Renal cortex interstitium (tissue), 15 donors: Measurements from ENCODE around the gene CYP20A1. TPM values are rescaled to one million over a fixed set of nuclear protein-coding genes. Genes with fewer than 3 reads are reported as not detected.
"Not testable (repeated sequence)": the region's sequence is repeated elsewhere in the genome, so short reads cannot be mapped to it uniquely, and the experiment has no call there.

ENCODE experiments used
- DNase-seq, 11 donors: peaks; one replicate each; pipeline ENCODE4 v3.0.0-alpha.2; 2013; ENCODE audit warnings: low read depth in 9 of 11, low spot score in 4 of 11; ENCODE audit errors: extremely low read depth in 1 of 11
- long read RNA-seq, 16 experiments: transcript quantifications; one replicate each; lab custom pipeline, GENCODE V29; 2026
- polyA plus RNA-seq, 3 donors: library from polyadenylated mRNA; unstranded; fragments of 120-200 nt; gene quantifications; one replicate each; pipeline ENCODE4 v1.2.1, GENCODE V29; 2013; ENCODE audit not compliant: insufficient read length in 3 of 3

The CYP20A1 gene, protein sequence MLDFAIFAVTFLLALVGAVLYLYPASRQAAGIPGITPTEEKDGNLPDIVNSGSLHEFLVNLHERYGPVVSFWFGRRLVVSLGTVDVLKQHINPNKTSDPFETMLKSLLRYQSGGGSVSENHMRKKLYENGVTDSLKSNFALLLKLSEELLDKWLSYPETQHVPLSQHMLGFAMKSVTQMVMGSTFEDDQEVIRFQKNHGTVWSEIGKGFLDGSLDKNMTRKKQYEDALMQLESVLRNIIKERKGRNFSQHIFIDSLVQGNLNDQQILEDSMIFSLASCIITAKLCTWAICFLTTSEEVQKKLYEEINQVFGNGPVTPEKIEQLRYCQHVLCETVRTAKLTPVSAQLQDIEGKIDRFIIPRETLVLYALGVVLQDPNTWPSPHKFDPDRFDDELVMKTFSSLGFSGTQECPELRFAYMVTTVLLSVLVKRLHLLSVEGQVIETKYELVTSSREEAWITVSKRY
- 10 to 100 TPM; 19.5 to 21.9 (median 19.9) TPM for polyA plus RNA-seq
- long read RNA-seq, donor 1, partial matches to known transcripts, result 0 of 1 reads
- long read RNA-seq, donor 1, other reads (novel, unspliced or antisense), result 0 of 1 reads
- long read RNA-seq, donor 2, partial matches to known transcripts, result 7 of 9 reads
- long read RNA-seq, donor 2, other reads (novel, unspliced or antisense), result 0 of 9 reads
- long read RNA-seq, donor 3, partial matches to known transcripts, result 0 of 3 reads
- long read RNA-seq, donor 3, other reads (novel, unspliced or antisense), result 0 of 3 reads
- long read RNA-seq, donor 4, partial matches to known transcripts, result 0 of 1 reads
- long read RNA-seq, donor 4, other reads (novel, unspliced or antisense), result 0 of 1 reads
- long read RNA-seq, donor 5, result 0 reads
- long read RNA-seq, donor 6, partial matches to known transcripts, result 0 of 1 reads
- long read RNA-seq, donor 6, other reads (novel, unspliced or antisense), result 0 of 1 reads
- long read RNA-seq, donor 7, partial matches to known transcripts, result 0 of 2 reads
- long read RNA-seq, donor 7, other reads (novel, unspliced or antisense), result 0 of 2 reads
- long read RNA-seq, donor 8, partial matches to known transcripts, result 5 of 12 reads
- long read RNA-seq, donor 8, other reads (novel, unspliced or antisense), result 0 of 12 reads
- long read RNA-seq, donor 9, result 0 reads
- long read RNA-seq, donor 10, partial matches to known transcripts, result 0 of 2 reads
- long read RNA-seq, donor 10, other reads (novel, unspliced or antisense), result 0 of 2 reads
- long read RNA-seq, donor 11, partial matches to known transcripts, result 0 of 2 reads
- long read RNA-seq, donor 11, other reads (novel, unspliced or antisense), result 0 of 2 reads
- long read RNA-seq, donor 12, partial matches to known transcripts, result 0 of 1 reads
- long read RNA-seq, donor 12, other reads (novel, unspliced or antisense), result 0 of 1 reads
- long read RNA-seq, donor 13, partial matches to known transcripts, result 16 of 21 reads
- long read RNA-seq, donor 13, other reads (novel, unspliced or antisense), result 0 of 21 reads
- long read RNA-seq, donor 14, partial matches to known transcripts, result 0 of 2 reads
- long read RNA-seq, donor 14, other reads (novel, unspliced or antisense), result 0 of 2 reads
- long read RNA-seq, donor 15, partial matches to known transcripts, result 0 of 1 reads
- long read RNA-seq, donor 15, other reads (novel, unspliced or antisense), result 0 of 1 reads
- long read RNA-seq, donor 16, partial matches to known transcripts, result 40 of 41 reads
- long read RNA-seq, donor 16, other reads (novel, unspliced or antisense), result 0 of 41 reads

DNA sequence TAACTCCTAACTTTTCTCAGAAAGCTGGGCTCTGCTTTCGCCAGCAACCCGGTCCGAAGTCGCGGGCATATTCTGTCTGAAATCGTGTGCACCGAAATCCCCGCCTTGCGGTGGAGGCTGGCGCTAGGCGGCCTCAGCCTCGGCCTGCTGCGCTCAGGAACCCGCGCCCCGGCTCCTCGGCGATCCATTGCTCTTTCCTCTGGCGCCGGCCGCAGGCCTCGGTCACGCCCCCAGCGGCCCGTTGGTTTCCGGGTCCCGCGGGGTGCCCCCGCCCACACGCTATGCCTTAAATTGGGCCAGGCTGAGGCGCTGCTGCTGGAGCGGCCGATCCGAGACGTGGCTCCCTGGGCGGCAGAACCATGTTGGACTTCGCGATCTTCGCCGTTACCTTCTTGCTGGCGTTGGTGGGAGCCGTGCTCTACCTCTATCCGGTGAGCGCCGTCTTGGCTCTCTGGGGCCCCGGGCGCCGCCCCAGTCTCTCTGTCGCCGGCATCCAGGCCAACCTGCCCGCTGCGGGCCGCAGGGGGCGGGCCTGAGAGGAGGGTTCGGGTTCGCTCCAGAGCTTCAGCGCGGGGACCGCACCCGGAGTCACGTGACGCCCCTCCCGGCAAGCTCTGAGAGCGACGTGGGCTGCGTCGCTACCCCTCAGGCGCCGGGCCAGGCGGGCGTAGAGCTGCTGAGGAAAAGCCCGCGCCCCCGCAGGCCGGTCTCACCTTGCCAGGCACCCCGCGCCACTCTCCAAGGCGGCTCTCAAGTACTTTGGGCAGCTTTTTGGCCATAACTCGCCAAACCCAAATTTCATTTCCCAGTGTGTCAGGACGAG lies at the start of gene CYP20A1:
Gene CYP20A1, plus strand, starts transcription at position 315 of the 823 bp plus-strand sequence. Its CDS starts 45 bp downstream, at position 360.
- peak; percentile 84 to 96 (median 93) for DNase-seq

DNA sequence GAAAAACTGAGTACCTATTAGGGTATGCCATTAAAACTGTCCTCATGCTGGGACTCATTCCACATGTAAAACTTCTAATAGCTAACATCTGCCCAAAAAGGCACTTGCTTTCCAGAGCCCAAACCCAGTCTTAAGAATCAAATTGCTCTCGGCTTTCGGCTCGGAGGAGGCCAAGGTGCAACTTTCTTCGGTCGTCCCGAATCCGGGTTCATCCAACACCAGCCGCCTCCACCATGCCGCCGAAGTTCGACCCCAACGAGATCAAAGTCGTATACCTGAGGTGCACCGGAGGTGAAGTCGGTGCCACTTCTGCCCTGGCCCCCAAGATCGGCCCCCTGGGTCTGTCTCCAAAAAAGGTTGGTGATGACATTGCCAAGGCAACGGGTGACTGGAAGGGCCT lies 48.3 kb upstream of the CYP20A1 start:
- not testable (repeated sequence) for DNase-seq

DNA sequence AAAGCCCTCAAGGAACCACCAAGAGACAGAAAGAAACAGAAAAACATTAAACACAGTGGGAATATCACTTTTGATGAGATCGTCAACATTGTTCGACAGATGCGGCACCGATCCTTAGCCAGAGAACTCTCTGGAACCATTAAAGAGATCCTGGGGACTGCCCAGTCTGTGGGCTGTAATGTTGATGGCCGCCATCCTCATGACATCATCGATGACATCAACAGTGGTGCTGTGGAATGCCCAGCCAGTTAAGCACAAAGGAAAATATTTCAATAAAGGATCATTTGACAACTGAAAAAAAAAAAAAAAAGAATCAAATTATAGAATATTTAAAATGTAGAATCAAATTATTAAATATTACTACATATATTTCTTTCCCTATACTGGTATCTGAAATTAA lies 47.8 kb upstream of the CYP20A1 start:
- DNase-seq, result not testable (repeated sequence)

DNA sequence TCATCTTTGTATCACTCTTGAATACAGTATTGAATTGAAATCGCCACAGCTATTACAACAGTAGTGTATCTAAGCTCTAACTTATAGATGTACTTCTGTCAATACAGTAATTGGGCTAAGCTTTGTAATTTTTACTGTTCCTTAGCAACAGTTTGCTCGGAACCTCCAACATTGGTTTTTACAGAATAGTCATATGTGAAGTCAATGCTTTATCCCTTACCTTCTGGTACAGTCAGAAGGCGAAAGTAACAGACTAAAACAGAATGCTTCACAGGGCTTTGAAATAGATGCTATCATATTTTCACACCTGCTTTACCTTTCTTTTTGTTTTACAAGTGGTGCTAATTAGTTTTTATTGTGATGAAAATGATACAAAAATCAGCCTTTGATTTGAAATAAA lies 46.9 kb upstream of the CYP20A1 start:
- DNase-seq, result no peak

DNA sequence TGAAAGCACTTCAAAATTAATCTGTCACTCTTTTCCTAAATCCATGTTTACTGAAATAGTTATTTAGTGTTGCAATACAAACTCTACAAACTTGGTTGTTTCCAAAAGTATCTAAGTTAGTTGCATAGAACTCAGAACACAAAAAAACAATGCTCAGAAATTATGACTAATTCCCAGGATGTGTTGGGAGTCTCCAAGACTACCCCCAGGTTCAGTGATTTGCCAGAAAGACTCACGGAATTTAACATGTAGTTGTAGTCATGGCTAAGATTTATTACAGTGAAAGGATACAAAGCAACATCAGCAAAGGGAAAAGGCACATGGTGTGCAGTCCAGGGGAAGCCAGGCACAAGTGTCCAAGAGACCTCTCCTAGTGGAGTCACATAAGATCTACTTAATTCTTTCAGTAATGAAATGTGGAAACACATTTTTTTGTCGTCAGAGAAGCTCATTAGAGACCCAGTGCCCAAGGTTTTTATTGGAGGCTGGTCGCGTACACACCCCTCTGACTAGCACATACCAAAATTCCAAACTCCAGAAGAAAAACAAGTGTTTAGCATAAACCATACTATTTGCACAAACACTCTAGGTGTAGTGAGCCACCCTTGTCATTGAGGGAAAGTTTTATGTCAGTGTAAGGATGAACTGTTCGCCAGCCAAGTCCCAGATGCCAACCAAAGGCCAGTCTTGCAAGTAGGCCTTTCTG lies 43.3 kb upstream of the CYP20A1 start:
- no peak for DNase-seq

DNA sequence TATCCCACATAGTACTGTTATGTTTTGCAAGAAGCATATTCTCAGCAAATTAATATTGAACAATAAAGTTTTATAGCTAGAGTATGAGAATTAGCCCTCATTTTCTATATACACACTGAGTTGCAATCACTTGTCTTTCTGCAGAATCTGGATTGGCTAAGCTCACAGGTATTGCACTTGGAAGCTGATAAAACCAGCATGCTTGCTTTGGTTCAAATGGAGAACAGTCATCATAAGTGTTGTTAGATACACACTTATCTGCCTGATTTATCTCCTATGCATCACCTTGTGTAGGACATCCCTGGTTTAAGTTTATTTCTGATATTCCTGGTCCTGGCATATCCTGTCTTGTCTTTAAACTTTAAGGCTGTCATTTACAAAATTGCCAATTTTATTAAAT lies 38.0 kb upstream of the CYP20A1 start:
- DNase-seq, result no peak

DNA sequence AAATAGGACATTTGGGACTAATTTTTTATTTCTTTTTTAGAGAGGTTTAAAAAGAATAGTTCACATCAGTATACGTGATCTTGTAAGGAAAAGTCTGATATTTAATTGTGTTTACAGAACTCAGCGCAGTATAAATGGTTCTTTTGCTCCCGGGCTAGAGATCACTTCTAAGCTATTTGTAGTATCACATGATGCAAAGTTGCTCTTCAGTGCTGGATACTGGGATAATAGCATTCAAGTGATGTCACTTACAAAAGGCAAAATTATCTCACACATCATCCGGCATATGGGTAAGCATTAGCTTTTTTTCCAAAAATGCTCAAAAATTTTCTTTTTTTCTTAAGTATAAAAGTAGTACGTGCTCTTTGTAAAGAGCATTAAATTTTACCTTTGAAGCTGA lies 37.4 kb upstream of the CYP20A1 start:
- no peak for DNase-seq

DNA sequence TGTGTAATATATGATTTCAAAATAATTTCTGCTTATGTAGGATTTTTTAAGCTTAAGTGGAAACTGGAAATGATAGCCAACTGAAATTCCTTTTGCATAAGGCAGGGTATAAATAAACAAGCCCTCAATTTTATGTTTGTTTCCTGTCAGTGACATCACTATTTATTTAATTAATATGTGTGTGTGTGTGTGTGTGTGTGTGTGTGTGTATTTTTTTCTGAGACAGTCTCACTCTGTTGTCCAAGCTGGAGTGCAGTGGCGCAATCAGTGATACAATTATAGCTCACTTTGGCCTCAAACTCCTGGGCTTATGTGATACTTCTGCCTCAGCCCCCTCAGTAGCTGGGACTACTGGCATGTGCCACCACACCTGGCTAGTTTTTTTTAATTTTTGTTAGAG lies 29.3 kb upstream of the CYP20A1 start:
- DNase-seq, result no peak

DNA sequence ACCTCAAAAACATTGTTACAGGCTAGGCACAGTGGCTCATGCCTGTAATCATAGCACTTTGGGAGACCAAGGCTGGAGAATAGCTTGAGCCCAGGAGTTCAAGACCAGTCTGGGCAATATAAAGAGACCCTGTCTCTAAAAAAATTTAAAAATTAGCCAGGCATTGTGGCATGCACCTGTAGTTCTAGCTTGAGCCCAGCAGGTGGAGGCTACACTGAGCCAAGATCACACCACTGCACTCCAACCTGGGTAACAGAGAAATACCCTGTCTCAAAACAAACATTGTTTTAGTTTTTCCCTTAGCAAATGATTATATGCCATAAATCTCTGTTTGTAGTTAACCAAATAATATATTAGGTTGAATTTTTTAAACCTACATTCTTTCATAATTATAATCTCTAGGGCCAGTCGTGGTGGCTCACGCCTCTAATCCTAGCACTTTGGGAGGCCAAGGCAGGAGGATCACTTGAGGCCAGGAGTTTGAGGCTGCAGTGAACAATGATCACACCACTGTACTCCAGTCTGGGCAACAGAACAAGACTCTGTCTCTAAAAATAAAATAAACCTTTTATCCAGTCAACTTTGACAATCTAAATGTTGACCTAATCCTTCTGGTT lies 13.3 kb upstream of the CYP20A1 start:
- DNase-seq, result no peak

DNA sequence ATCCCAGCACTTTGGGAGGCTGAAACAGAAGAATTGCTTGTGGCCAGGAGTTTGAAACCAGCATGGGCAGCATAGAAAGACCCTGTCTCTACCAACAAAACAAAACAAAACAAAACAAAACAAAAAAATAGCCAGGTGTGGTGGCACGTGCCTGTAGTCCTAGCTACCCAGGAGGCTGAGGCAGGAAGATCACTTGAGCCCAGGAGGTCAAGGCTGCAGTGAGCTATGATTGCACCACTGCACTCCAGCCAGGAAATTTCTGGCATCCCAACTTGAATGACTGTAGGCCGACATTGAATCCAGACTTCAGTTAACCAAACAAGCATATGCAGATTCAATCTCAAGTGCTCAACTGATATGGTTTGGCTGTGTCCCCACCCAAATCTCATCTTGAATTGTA lies 9.1 kb upstream of the CYP20A1 start:
- not testable (repeated sequence) for DNase-seq

DNA sequence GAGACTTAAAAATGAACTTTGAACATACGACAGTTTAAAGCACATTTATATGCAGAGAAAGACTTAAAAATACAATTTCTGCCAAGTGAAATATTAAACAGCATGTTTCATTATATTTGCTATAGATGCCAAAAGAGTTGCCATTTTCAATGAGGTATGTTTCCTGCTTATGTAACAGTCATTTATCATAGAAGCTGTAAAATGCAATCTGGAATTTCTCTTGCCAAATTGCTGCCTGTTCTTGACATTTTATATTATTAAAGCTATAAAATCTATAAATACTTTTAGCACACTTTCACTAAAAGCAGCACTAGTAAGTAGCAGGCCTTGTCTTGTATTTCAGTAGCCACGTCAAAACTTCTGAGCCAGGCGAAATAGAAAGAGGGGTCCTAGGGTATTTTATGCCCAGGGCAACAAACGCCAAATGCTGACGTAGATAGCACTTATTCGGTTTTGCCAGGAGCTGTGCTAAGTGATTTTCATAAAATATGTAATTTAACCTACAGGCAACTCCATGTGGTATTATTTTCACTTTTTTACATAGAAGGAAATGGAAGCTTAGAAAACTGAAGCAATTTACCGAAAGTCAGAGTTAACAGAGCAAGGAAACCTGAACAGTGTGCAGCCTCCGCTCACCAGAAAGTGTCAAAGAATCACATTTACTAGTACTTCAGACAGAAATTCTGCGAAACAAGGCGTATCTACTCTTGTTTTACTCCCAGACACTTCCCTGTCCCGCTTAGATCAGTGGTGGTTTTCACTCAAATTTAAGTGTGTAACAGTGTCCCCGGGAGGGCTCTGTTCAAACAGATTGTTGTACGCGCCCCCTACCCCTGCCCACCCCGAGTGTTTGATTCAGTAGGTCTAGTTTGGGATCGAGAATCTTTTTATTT lies 1.2 kb upstream of the CYP20A1 start:
- peak in 3 of 11 donors; percentile 8 to 25 (median 16) for DNase-seq

DNA sequence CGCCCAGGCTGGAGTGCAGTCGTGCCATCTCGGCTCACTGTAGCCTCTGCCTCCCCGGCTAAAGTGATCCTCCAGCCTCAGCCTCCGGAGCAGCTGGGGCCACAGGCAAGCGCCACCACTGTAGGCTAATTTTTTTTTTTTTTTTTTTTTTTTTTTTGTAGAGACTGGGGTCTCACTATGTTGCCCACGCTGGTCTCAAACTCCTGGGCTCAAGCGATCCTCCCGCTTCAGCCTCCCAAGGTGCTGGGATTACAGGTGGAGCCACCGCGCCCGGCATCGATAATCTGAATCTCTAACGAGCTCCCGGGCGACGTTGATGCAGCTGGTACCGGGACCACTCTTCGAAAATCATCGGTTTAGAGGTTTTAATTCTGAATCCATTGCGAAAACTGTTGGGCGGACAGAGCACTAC lies 520 bp upstream of the CYP20A1 start:
- DNase-seq, result no peak

DNA sequence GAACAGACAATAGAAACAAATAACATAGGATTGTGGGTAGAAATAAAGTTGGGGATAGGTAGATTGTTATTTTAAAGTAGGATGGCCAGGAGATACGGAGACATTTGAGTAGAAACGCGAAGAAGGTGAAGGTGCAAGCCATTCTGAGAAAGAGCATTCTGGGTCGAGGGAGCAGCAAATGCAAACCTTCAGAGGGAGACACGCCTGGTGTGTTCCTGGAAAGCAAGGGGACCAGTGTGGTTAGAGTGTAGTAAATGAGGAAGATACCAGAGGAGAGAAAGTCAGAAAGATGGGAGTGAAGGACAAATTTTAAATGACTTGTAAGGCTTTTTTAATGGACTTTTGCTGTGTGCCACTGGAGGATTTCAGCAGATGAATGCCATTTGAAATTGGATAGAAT lies 1.7 kb downstream of the CYP20A1 start:
- no peak for DNase-seq

DNA sequence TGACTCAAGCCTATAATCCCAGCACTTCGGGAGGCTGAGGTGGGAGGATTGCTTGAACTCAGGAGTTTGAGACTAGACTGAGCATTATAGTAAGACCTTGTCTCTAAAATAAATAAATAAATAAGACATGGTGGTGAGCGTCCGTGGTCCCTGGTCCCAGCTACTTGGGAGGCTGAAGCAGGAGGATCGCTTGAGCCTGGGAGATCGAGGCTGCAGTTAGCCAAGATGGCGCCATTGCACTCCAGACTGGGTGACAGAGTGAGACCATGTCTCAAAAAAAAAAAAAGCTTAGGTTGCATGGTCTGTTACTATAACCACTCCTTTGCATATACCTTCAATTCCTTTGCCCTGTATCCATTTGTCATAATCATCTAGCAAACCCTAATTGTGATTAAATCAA lies 3.7 kb downstream of the CYP20A1 start:
- no peak for DNase-seq

DNA sequence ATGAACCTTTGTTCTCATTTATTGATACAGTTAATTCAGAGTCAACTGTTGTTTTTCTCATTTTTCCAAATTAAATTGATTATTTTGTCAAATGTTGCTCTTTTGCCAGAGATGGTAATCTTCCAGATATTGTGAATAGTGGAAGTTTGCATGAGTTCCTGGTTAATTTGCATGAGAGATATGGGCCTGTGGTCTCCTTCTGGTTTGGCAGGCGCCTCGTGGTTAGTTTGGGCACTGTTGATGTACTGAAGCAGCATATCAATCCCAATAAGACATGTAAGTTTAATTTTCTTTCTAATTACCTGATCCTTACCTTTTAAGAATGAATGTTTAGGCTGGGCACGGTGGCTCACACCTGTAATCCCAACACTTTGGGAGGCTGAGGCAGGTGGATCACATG lies 7.8 kb downstream of the CYP20A1 start:
- DNase-seq, result no peak

DNA sequence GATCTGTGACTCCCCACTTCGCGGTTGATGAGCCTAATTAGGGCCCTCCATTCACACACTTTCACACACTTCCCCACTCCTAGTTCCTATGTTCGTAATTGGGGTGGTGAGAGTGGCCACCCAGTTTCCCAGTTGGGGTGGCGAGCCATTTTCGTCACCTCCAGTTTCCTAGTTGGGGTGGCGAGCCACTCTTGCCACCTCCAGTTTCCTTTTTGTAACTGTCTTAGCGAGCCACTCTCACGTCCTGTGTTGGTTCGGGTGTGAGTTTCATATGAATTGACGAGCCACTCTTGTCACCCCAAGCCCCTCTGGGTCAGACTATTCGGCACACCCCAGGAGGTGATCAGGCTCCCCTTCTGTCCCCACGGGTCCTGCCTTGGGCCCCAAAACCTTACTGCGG lies 14.0 kb downstream of the CYP20A1 start:
- DNase-seq, result no peak
